Amniotic epithelial cell (primary cell): Measurements from ENCODE around the gene CLCN1.
A peak's percentile ranks its signal among the peaks of the same experiment; 100 is the strongest.

Experiments used
- DNase-seq: peaks from one replicate; pipeline ENCODE4 v3.0.0-alpha.2; 2010; ENCODE audit warnings: low read depth

The CLCN1 gene

GRCh38 chr7:143334244-143334643 is 18.3 kb downstream of the CLCN1 start:
- DNase-seq = no peak

- DNase-seq = no peak
Measured at GRCh38 chr7:143337216-143337615, 21.3 kb downstream of the CLCN1 start.

- no peak for DNase-seq
Measured at GRCh38 chr7:143341842-143342241, 25.9 kb downstream of the CLCN1 start.

GRCh38 chr7:143343596-143343995 is 27.7 kb downstream of the CLCN1 start:
- no peak for DNase-seq

GRCh38 chr7:143345428-143345900 is 29.6 kb downstream of the CLCN1 start:
- DNase-seq = peak; percentile 13

- no peak for DNase-seq
Measured at GRCh38 chr7:143346018-143346417, 30.1 kb downstream of the CLCN1 start.

GRCh38 chr7:143347950-143348349 is 32.0 kb downstream of the CLCN1 start:
- DNase-seq = no peak

- DNase-seq = peak; percentile 35
Measured at GRCh38 chr7:143351060-143351459, 35.1 kb downstream of the CLCN1 start.

- DNase-seq = no peak
Measured at GRCh38 chr7:143351574-143351973, 35.7 kb downstream of the CLCN1 start.

GRCh38 chr7:143352531-143353002 is 36.7 kb downstream of the CLCN1 start:
- no peak for DNase-seq

- no peak for DNase-seq
Measured at GRCh38 chr7:143354376-143354775, 38.5 kb downstream of the CLCN1 start.

- no peak for DNase-seq
Measured at GRCh38 chr7:143354965-143355364, 39.1 kb downstream of the CLCN1 start.

GRCh38 chr7:143355450-143356385 is 39.8 kb downstream of the CLCN1 start:
- DNase-seq = no peak

- no peak for DNase-seq
Measured at GRCh38 chr7:143356414-143357050, 40.6 kb downstream of the CLCN1 start.

GRCh38 chr7:143358626-143359025 is 42.7 kb downstream of the CLCN1 start:
- no peak for DNase-seq

- no peak for DNase-seq
Measured at GRCh38 chr7:143359771-143360353, 44.0 kb downstream of the CLCN1 start.

GRCh38 chr7:143360788-143361551 is 45.1 kb downstream of the CLCN1 start:
- DNase-seq = no peak

- DNase-seq = no peak
Measured at GRCh38 chr7:143361552-143362130, 45.7 kb downstream of the CLCN1 start.

- no peak for DNase-seq
Measured at GRCh38 chr7:143362131-143363015, 46.5 kb downstream of the CLCN1 start, which contains the start of gene FAM131B. FAM131B (minus strand) TSS chr7:143362713; CDS start chr7:143362603, 110 bp downstream.
